Gastrocnemius medialis (tissue), 4 donors: Measurements from ENCODE around the gene TBC1D22B. TPM values are rescaled to one million over a fixed set of nuclear protein-coding genes. Genes with fewer than 3 reads are reported as not detected.
"Not testable (repeated sequence)": the region's sequence is repeated elsewhere in the genome, so short reads cannot be mapped to it uniquely, and the experiment has no call there.

ENCODE experiments used
- ATAC-seq, 2 donors: fragments of 150-250 bp; one replicate each; pipeline ENCODE4 v1.9.1; 2016
- DNase-seq, 2 donors: peaks; one replicate each; pipeline ENCODE4 v3.0.0-alpha.2; 2019
- H3K27ac ChIP-seq, 4 donors: fragments of 200-600 bp; sonication (generic); 1 replicate in 1 of 4; 2 replicates in 3 of 4; pipeline ENCODE4 v1.5.1; 2016 to 2018; ENCODE audit warnings: mild to moderate bottlenecking in 2 of 4, moderate library complexity in 1 of 4
- H3K27me3 ChIP-seq, 3 donors: fragments of 200-600 bp; sonication (generic) in 2 of 3; 1 replicate in 1 of 3; 2 replicates in 2 of 3; pipeline versions ENCODE4 v1.5.1 to v1.6.0; 2016 to 2019; ENCODE audit warnings: mild to moderate bottlenecking in 1 of 3, moderate library complexity in 1 of 3
- H3K36me3 ChIP-seq, 2 donors: fragments of 200-600 bp; sonication (generic) in 1 of 2; one replicate each; pipeline ENCODE4 v1.5.1; 2017 to 2018
- H3K4me1 ChIP-seq, 2 donors: fragments of 200-600 bp; sonication (generic) in 1 of 2; one replicate each; pipeline ENCODE4 v1.5.1; 2016 to 2017; ENCODE audit warnings: mild to moderate bottlenecking in 2 of 2
- H3K4me3 ChIP-seq, 4 donors: fragments of 200-600 bp; sonication (generic) in 3 of 4; 1 replicate in 1 of 4; 2 replicates in 3 of 4; pipeline ENCODE4 v1.5.1; 2016 to 2019; ENCODE audit warnings: mild to moderate bottlenecking in 2 of 4
- H3K9me3 ChIP-seq, 3 donors: fragments of 200-600 bp; sonication (generic) in 2 of 3; 1 replicate in 1 of 3; 2 replicates in 2 of 3; pipeline ENCODE4 v1.5.1; 2016 to 2019
- CTCF ChIP-seq, 5 experiments: fragments of 450-650 bp in 3 of 5; fragments of 200-600 bp in 2 of 5; sonication (generic) in 2 of 5; IDR thresholded peaks in 4 of 5; conservative IDR thresholded peaks in 1 of 5; 1 replicate in 4 of 5; 2 replicates in 1 of 5; pipeline ENCODE4 v1.5.1; 2016 to 2019; ENCODE audit warnings: antibody characterized with exemption in 5 of 5, mild to moderate bottlenecking in 3 of 5, moderate library complexity in 3 of 5
- POLR2A ChIP-seq, 2 donors: fragments of 450-650 bp; IDR thresholded peaks; one replicate each; pipeline ENCODE4 v1.6.1; 2017; ENCODE audit warnings: antibody characterized with exemption in 2 of 2, mild to moderate bottlenecking in 2 of 2, moderate library complexity in 2 of 2
- in situ Hi-C, 4 donors: fragments of 200-750 bp; cut with MboI; loops; one replicate each; pipeline versions ENCODE4 v1.15.0 to v1.8.0; 2017; ENCODE audit warnings: low sequenced_read_pairs in 4 of 4
- intact Hi-C: fragments of 100-400 bp; cut with DNase I; formaldehyde crosslinking; loops from one replicate; pipeline ENCODE4 v1.15.1; 2023; ENCODE audit warnings: low total_unique reads
- total RNA-seq, 4 donors: library from RNA; depleted of rRNA; stranded (reverse); fragments of >200 nt; gene quantifications; one replicate each; pipeline versions ENCODE4 v1.1.0 to v1.2.3, GENCODE V29; 2016

Gene TBC1D22B
- total RNA-seq, 4 donors from 2014 or later = 6.3 to 12.3 (median 7.7) TPM

- no peak for TF ChIP-seq CTCF (IDR thresholded peaks at IDR 0.05 in 4 of 5, conservative IDR thresholded peaks at IDR 0.05 in 1 of 5)
- TF ChIP-seq POLR2A (IDR thresholded peaks at IDR 0.05) = no peak
- Histone ChIP-seq H3K36me3 (peaks cover 0 to 35% of the 10 kb centered on the region in 2 donors), H3K9me3 (no peaks in the 10 kb centered on the region), H3K4me1 (no peaks in the 10 kb centered on the region), H3K4me3 (no peak overlapping the region), H3K27me3 (no peaks in the 10 kb centered on the region), H3K27ac (no peak overlapping the region)
- in situ Hi-C loops = loop anchor here in 2 of 4 donors (5.0 to 25.0 kb wide), 3 partner anchors 238 to 370 kb away; partner anchors contain the start of gene MDGA1 (in 1 of the 2)
- no peak for DNase-seq
- intact Hi-C loops = loop anchor here (1.0 to 2.0 kb wide), 2 partner anchors 30 to 368 kb away; no protein-coding TSS in a partner anchor
- no peak for ATAC-seq
Observed at GRCh38 chr6:37324131-37325033, 66.8 kb downstream of the TBC1D22B start.

GRCh38 chr6:37330345-37330744 is 72.8 kb downstream of the TBC1D22B start:
- H3K27ac ChIP-seq, ATAC-seq, intact Hi-C loops, DNase-seq, H3K9me3 ChIP-seq, H3K27me3 ChIP-seq, H3K4me3 ChIP-seq: not testable (repeated sequence)
- in situ Hi-C loops = loop anchor here in 1 of 4 donors (25.0 kb wide), 1 partner anchor 232 kb away; no protein-coding TSS in a partner anchor
- peaks cover 5 to 13% of the 10 kb centered on the region in 2 donors for H3K4me1 ChIP-seq
- H3K36me3 ChIP-seq = peaks cover 0 to 35% of the 10 kb centered on the region in 2 donors

- peaks cover 5 to 13% of the 10 kb centered on the region in 2 donors for H3K4me1 ChIP-seq
Observed at GRCh38 chr6:37331047-37331446, 73.5 kb downstream of the TBC1D22B start.

GRCh38 chr6:37332894-37333293 is 75.3 kb downstream of the TBC1D22B start:
- intact Hi-C loops (no loop called here), in situ Hi-C loops (loop anchor here in 1 of 4 donors (25.0 kb wide), 1 partner anchor 229 kb away; no protein-coding TSS in a partner anchor)
- Histone ChIP-seq H3K9me3 (no peaks in the 10 kb centered on the region), H3K27ac (no peak overlapping the region), H3K36me3 (peaks cover 0 to 35% of the 10 kb centered on the region in 2 donors), H3K4me1 (peaks cover 5 to 13% of the 10 kb centered on the region in 2 donors), H3K27me3 (no peaks in the 10 kb centered on the region), H3K4me3 (no peak overlapping the region)
- no peak for ATAC-seq
- DNase-seq = no peak
- TF ChIP-seq POLR2A (IDR thresholded peaks at IDR 0.05) (no peak), CTCF (IDR thresholded peaks at IDR 0.05 in 4 of 5, conservative IDR thresholded peaks at IDR 0.05 in 1 of 5) (no peak)

More at GRCh38 chr6:37331047-37331446, 73.5 kb downstream of the TBC1D22B start:
- intact Hi-C loops (no loop called here), in situ Hi-C loops (loop anchor here in 1 of 4 donors (25.0 kb wide), 1 partner anchor 231 kb away; no protein-coding TSS in a partner anchor)
- no peak for DNase-seq
- H3K36me3 ChIP-seq = peaks cover 0 to 35% of the 10 kb centered on the region in 2 donors
- TF ChIP-seq CTCF (IDR thresholded peaks at IDR 0.05 in 4 of 5, conservative IDR thresholded peaks at IDR 0.05 in 1 of 5) = no peak
- TF ChIP-seq POLR2A (IDR thresholded peaks at IDR 0.05) = no peak
- H3K27ac ChIP-seq = no peak overlapping the region
- no peaks in the 10 kb centered on the region for H3K27me3 ChIP-seq
- no peak overlapping the region for H3K4me3 ChIP-seq
- no peak for ATAC-seq
- no peaks in the 10 kb centered on the region for H3K9me3 ChIP-seq

GRCh38 chr6:37334047-37334446 is 76.5 kb downstream of the TBC1D22B start:
- Histone ChIP-seq H3K4me1 (peaks cover 5 to 13% of the 10 kb centered on the region in 2 donors), H3K27ac (no peak overlapping the region), H3K27me3 (no peaks in the 10 kb centered on the region), H3K9me3 (no peaks in the 10 kb centered on the region), H3K36me3 (peaks cover 0 to 30% of the 10 kb centered on the region in 2 donors), H3K4me3 (no peak overlapping the region)
- ATAC-seq = no peak
- TF ChIP-seq POLR2A (IDR thresholded peaks at IDR 0.05) (no peak), CTCF (IDR thresholded peaks at IDR 0.05 in 4 of 5, conservative IDR thresholded peaks at IDR 0.05 in 1 of 5) (no peak)
- in situ Hi-C loops = loop anchor here in 1 of 4 donors (25.0 kb wide), 1 partner anchor 228 kb away; no protein-coding TSS in a partner anchor
- intact Hi-C loops = no loop called here
- DNase-seq = no peak

- H3K27ac ChIP-seq, intact Hi-C loops, H3K4me3 ChIP-seq, ATAC-seq, H3K9me3 ChIP-seq, DNase-seq, H3K27me3 ChIP-seq, H3K36me3 ChIP-seq: not testable (repeated sequence)
- in situ Hi-C loops = loop anchor here in 1 of 4 donors (25.0 kb wide), 1 partner anchor 224 kb away; no protein-coding TSS in a partner anchor
- peaks cover 9 to 13% of the 10 kb centered on the region in 2 donors for H3K4me1 ChIP-seq
Observed at GRCh38 chr6:37338317-37338716, 80.7 kb downstream of the TBC1D22B start.
